Activated naive CD4-positive, alpha-beta T cell treated with anti-CD3 and anti-CD28 coated beads for 36 hours (primary cell): ENCODE results near the gene INSYN2A. TPM values are rescaled to one million over a fixed set of nuclear protein-coding genes. Genes with fewer than 3 reads are reported as not detected.

ENCODE experiments used
- CTCF ChIA-PET: fragments of 350-600 bp; sonication (Branson Sonifier 250); formaldehyde crosslinking; loops from one replicate; lab custom pipeline; 2021; ENCODE audit warnings: antibody characterized with exemption; lab: Charles Lee
- DNase-seq: peaks from one replicate; pipeline ENCODE4 v3.0.0-alpha.2; 2020
- H3K27ac Mint-ChIP-seq: one replicate; pipeline ENCODE4 v1.8.0; 2021; ENCODE audit warnings: mild to moderate bottlenecking, mixed read lengths
- H3K27me3 Mint-ChIP-seq: one replicate; pipeline ENCODE4 v1.8.0; 2021; ENCODE audit warnings: low read depth, mixed read lengths
- H3K36me3 Mint-ChIP-seq: one replicate; pipeline ENCODE4 v1.8.0; 2021; ENCODE audit warnings: low read depth, mixed read lengths
- H3K4me1 Mint-ChIP-seq: one replicate; pipeline ENCODE4 v1.8.0; 2021; ENCODE audit warnings: low read depth, mixed read lengths
- H3K4me3 Mint-ChIP-seq: one replicate; pipeline ENCODE4 v1.8.0; 2021; ENCODE audit warnings: mild to moderate bottlenecking, moderate library complexity, mixed read lengths
- H3K9me3 Mint-ChIP-seq: one replicate; pipeline ENCODE4 v1.8.0; 2021; ENCODE audit warnings: mixed read lengths
- intact Hi-C: fragments of 100-400 bp; cut with micrococcal nuclease; formaldehyde crosslinking; loops from one replicate; pipeline ENCODE4 v1.15.1; 2023
- total RNA-seq, 2 experiments: library from RNA; stranded (reverse); gene quantifications; one replicate each; pipeline ENCODE4 v1.2.3, GENCODE V29; 2021

Gene INSYN2A, protein sequence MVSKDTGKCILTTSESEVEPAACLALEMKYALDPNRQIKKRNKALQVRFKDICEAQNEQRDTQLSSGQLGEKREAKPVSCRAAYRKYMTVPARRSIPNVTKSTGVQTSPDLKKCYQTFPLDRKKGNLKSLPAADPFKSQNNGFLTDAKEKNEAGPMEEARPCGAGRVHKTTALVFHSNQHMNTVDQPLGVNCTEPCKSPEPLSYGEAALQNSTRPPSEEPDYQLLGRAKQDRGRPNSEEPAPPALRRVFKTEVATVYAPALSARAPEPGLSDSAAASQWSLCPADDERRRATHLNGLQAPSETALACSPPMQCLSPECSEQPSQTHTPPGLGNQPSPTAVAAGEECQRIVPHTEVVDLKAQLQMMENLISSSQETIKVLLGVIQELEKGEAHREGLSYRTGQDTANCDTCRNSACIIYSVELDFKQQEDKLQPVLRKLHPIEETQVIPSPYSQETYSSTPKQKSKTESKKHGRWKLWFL
- not detected for total RNA-seq

DNA sequence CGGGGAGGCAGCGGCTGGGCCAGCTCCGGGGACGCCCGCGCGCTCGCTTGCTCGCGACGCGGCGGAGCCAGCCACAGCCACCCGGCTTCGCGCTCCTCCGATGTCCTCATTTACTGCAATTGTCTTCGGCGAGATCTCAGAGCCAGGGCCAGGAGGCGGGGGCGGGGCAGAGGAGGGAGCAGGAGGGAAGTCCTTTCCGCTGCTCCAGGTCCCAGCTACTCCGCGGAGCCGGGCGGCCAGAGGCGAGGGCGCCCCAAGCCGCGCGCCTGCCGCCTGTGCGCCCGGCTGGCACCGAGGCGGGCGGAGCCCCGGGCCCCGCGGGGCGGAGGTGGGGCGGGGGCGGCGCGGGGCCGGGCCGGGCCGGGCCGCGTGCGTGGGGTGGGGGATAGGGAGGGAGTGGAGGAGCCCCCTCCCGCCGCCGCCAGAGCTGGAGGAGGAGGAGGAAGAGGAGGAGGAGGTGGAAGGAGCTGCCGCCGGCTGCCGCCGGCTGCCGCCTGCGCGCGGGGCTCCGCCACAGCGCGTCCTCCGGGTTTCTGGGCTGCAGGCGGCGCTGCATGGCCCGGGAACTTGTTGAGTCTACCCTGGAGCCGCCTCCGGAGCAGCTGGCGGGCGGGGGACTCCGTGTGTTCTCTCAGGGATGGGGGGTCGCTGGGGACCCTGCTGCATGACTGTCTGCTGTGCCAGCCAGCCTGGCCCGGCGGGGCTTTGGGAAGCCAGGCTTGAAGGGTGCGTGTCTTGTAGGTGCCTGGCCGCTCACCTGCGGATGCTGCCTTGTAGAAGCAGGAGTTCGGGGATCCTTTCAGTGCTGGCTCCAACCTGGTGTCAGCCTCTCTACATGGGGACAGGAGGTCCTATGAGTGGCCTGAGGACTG, at the start of gene INSYN2A:
Gene INSYN2A (minus strand): TSS at position 310 of the 872 bp plus-strand sequence. CDS start 20,196 bp downstream, outside the sequence.
- H3K27ac Mint-ChIP-seq, result no peak within 1 kb of the TSS
- no peaks in the 10 kb centered on the region for H3K36me3 Mint-ChIP-seq
- intact Hi-C loops, result no loop called here
- CTCF ChIA-PET, result no interaction called here
- H3K27me3 Mint-ChIP-seq, result peaks cover 45% of the 10 kb centered on the region
- DNase-seq, result no peak
- H3K4me1 Mint-ChIP-seq, result peaks cover 2% of the 10 kb centered on the region
- no peaks in the 10 kb centered on the region for H3K9me3 Mint-ChIP-seq
- H3K4me3 Mint-ChIP-seq, result no peak within 1 kb of the TSS

DNA sequence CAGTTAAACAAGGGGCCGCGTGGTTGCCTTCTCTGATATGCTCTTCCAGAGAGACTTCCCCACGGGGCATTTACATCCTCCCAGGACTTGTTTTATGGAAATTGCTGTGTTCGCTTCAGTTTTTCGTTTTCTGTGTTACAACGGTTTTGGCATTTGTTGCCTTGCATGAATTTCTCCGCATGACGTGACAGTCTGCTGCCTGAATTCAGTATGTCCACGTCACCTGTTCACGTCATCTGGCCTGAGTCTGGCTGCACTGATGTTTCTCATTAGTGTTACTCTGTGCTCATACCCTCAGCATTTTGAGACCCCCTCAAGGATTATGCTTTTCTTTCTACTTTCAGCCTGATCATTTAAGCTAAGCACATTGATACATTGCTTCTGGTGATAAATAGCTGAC, 49.1 kb upstream of the INSYN2A start:
- intact Hi-C loops, result loop anchor here (2.0 to 10.0 kb wide), 2 partner anchors 329 to 609 kb away; no protein-coding TSS in a partner anchor
- CTCF ChIA-PET, result no interaction called here
- Mint-ChIP-seq H3K4me1 (no peaks in the 10 kb centered on the region), H3K4me3 (no peak overlapping the region), H3K27me3 (peaks cover 19% of the 10 kb centered on the region), H3K27ac (no peak overlapping the region), H3K36me3 (no peaks in the 10 kb centered on the region), H3K9me3 (no peaks in the 10 kb centered on the region)
- no peak for DNase-seq

DNA sequence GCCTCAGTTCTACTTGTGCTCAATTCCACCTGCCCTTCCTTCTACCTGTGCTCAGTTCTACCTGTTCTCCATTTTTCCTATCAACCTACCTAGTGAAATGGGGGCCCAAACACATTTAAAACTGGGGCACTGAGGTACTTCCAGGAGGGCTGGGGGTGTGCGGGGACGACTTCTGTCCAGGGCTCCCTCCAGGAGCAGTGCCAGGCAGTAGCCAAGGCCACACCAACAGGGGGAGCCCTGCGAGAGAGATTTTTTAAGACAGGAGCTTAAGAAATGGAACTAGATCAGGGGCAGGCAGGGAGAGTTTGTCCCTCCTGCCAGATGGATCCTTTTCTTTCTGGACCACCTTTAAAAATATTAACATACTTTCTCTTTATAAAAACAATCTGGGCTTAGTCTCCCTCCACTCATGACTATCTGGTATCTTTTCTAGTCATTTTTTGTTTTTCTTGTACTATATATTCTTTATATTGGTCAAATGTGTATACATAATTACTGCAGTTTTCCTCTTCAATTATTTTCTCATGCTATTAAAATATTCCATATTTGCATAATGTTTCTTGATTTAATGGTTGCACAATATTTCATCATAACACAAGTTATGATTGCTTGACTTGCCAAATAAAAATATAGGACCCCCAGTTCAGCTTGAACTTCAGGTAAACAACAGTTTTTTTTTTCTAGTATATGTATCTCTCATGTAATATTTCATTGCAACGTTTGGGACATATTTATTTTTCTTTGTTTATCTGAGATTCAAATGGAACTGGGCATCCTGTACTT, 47.3 kb upstream of the INSYN2A start:
- intact Hi-C loops, result loop anchor here (1.0 to 10.0 kb wide), 3 partner anchors 110 to 611 kb away; no protein-coding TSS in a partner anchor
- CTCF ChIA-PET, result interaction anchor here (1.2 kb wide), 1 partner anchor 20 kb away, joined by 5 read pairs; no protein-coding TSS in a partner anchor
- Mint-ChIP-seq H3K36me3 (no peaks in the 10 kb centered on the region), H3K4me3 (no peak overlapping the region), H3K4me1 (no peaks in the 10 kb centered on the region), H3K27me3 (peaks cover 13% of the 10 kb centered on the region), H3K9me3 (no peaks in the 10 kb centered on the region), H3K27ac (no peak overlapping the region)
- peak; percentile 57 for DNase-seq

DNA sequence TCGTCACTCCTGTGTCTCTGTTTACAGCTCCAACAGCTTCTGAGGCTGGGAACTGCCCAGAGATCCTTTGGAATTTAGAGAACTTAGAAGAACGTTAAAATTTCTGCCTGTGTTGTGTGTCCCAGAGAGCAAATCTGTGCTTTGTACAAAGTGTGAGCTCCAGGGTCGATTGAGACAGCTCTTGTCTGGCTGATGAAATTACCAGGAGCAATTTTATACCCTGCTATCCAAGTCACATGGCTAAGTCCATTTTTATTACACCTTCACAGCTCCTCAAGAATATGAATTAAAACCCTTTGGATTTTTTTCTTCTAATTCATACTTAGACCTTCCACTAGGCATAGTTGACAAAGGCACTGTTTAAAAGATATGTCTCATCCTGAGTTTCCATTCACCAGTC, 46.5 kb upstream of the INSYN2A start:
- no peak overlapping the region for H3K4me3 Mint-ChIP-seq
- intact Hi-C loops, result loop anchor here (1.0 to 10.0 kb wide), 2 partner anchors 110 to 332 kb away; no protein-coding TSS in a partner anchor
- peaks cover 11% of the 10 kb centered on the region for H3K27me3 Mint-ChIP-seq
- CTCF ChIA-PET, result interaction anchor here (1.2 kb wide), 1 partner anchor 19 kb away, joined by 5 read pairs; no protein-coding TSS in a partner anchor
- no peaks in the 10 kb centered on the region for H3K4me1 Mint-ChIP-seq
- H3K36me3 Mint-ChIP-seq, result no peaks in the 10 kb centered on the region
- no peak for DNase-seq
- H3K27ac Mint-ChIP-seq, result no peak overlapping the region
- no peaks in the 10 kb centered on the region for H3K9me3 Mint-ChIP-seq

DNA sequence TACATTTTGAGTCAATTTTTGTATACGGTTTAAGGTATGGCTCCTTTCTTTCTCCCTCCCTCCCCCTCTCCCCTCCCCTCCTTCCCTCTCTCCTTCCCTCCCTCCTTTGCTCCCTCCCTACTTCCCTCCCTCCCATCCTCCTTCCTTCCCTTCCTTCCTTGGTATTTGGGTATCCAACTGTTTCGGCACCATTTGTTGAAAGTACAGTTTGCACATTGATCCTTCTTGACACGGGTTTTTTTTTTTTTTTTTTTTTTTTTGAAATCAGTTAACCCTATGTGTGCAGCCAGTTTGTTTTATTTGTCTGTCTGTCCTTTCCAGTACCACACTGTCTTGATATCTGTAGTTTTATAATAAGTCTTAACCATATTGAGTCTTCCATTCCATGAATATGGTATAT, 39.9 kb upstream of the INSYN2A start:
- Mint-ChIP-seq H3K27me3 (peaks cover 6% of the 10 kb centered on the region), H3K9me3 (no peaks in the 10 kb centered on the region), H3K27ac (no peak overlapping the region), H3K36me3 (no peaks in the 10 kb centered on the region), H3K4me1 (no peaks in the 10 kb centered on the region), H3K4me3 (no peak overlapping the region)
- CTCF ChIA-PET, result no interaction called here
- intact Hi-C loops, result no loop called here
- DNase-seq, result no peak

DNA sequence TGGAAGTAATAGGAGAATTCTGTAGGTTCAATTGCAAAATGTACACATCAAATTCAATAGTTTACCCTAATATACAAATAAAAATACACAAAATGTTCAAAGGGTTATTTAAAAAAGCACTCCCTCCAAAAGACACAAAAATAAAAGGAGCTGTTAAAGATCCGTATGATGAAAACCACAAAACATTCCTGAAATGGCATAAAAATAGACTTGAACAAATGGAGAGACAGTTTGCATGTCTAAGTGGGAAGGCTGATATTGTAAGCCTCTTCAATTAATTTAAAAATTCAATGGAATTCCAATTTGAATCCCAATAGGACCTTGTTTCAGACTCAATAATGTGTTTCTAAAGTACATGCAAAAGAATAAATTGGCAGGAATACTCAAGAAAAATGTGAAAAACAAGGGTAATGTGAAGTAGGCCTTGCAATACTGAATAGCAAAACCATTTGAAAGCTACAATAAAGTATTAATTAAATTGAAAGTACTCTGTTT, 38.0 kb upstream of the INSYN2A start:
- DNase-seq, result no peak
- Mint-ChIP-seq H3K4me3 (no peak overlapping the region), H3K27me3 (peaks cover 6% of the 10 kb centered on the region), H3K27ac (no peak overlapping the region), H3K4me1 (no peaks in the 10 kb centered on the region), H3K9me3 (no peaks in the 10 kb centered on the region), H3K36me3 (no peaks in the 10 kb centered on the region)
- intact Hi-C loops, result no loop called here
- CTCF ChIA-PET, result no interaction called here

DNA sequence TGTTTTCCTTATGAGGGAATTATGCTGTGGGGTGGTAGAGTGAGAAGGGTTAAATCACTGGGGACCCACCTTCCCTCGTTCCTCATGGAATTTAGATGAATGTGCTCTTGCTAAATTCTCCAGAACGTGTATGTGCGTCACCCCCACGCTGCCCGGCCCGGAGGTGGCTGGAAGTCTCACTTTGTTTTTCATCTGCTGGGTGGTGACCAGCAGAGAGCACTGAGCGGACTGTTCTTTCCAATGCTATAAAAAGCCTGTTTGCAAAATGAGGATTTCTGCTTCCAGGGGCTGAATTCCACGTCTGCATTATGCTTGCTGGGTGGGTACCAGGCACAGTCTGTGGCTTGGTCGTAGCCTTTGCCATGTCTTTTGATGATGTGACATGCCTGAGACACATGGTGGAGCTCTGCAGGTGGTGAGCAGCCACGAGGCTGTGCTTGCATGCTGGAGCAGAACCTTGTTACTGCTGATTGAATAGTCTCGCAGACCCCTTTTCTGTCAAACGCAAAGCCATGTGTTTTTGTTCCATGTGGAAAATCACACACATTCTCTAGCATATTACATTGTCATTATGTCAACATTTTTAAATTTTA, 31.9 kb upstream of the INSYN2A start:
- CTCF ChIA-PET, result no interaction called here
- Mint-ChIP-seq H3K27ac (no peak overlapping the region), H3K9me3 (no peaks in the 10 kb centered on the region), H3K4me1 (no peaks in the 10 kb centered on the region), H3K36me3 (no peaks in the 10 kb centered on the region), H3K4me3 (no peak overlapping the region), H3K27me3 (peaks cover 6% of the 10 kb centered on the region)
- DNase-seq, result no peak
- intact Hi-C loops, result no loop called here

DNA sequence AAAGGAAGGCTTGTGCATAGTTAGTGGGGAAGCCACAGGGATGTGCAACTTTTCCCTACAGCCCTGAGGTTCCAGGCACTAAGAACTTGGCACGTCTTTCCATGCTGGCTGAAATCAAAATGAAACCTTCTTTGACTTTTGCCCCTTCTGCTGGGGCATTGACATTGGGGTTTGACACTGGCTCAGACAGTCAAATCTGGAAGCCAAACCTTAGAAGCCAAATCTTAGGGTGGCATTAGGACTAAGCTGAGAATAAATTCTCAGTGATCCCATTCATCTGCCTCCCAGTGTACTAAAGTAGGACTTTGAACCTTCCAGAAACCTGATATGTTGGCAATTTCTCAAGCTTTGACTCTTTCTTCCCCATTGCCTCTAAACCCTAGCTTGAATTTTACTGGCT, 31.3 kb upstream of the INSYN2A start:
- peaks cover 6% of the 10 kb centered on the region for H3K27me3 Mint-ChIP-seq
- intact Hi-C loops, result no loop called here
- H3K4me1 Mint-ChIP-seq, result no peaks in the 10 kb centered on the region
- no peak for DNase-seq
- CTCF ChIA-PET, result no interaction called here
- no peak overlapping the region for H3K27ac Mint-ChIP-seq
- H3K36me3 Mint-ChIP-seq, result no peaks in the 10 kb centered on the region
- no peak overlapping the region for H3K4me3 Mint-ChIP-seq
- no peaks in the 10 kb centered on the region for H3K9me3 Mint-ChIP-seq

DNA sequence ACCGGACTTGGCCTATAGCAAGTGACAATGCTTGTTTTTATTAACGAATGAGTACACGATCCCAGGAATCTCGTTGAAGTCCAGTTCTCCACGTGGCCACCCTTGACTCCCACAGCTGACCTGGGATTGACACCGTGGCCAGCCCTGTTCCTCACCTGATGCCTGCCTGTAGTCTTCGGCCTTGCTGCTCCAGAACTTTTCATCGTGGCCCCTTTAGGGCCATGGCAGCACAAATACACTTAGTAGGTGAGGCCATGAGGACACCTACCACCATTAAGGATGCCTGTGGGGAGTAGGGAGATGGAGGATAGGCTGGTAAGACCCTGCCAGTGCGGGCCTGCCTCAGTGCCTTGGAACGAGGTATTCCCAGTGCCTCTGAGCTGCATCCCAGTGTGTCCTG, 30.6 kb upstream of the INSYN2A start:
- CTCF ChIA-PET, result no interaction called here
- Mint-ChIP-seq H3K4me3 (no peak overlapping the region), H3K36me3 (no peaks in the 10 kb centered on the region), H3K4me1 (no peaks in the 10 kb centered on the region), H3K9me3 (no peaks in the 10 kb centered on the region), H3K27me3 (peaks cover 5% of the 10 kb centered on the region), H3K27ac (no peak overlapping the region)
- intact Hi-C loops, result no loop called here
- no peak for DNase-seq

DNA sequence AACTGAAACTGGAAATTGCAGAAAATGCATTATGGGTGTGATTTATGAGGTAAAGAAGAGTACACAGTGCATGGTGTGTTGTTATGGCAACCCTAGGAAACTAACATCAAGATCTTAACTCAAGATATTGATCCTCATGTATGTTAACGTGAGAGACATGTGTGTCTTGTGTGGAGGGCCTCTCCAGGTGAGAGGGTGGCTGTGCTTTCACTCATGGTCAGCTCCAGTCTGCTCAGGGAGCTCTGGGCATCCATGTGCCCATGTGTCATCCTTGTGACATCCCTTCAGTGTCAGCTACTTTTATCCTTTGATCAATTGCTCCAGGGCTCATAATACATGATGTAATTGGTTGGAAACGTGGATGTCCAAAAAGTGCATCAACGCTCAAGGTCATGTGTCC, 24.9 kb upstream of the INSYN2A start:
- CTCF ChIA-PET, result no interaction called here
- intact Hi-C loops, result no loop called here
- peaks cover 3% of the 10 kb centered on the region for H3K9me3 Mint-ChIP-seq
- peaks cover 11% of the 10 kb centered on the region for H3K27me3 Mint-ChIP-seq
- H3K4me1 Mint-ChIP-seq, result no peaks in the 10 kb centered on the region
- no peak overlapping the region for H3K27ac Mint-ChIP-seq
- no peaks in the 10 kb centered on the region for H3K36me3 Mint-ChIP-seq
- no peak overlapping the region for H3K4me3 Mint-ChIP-seq
- no peak for DNase-seq

DNA sequence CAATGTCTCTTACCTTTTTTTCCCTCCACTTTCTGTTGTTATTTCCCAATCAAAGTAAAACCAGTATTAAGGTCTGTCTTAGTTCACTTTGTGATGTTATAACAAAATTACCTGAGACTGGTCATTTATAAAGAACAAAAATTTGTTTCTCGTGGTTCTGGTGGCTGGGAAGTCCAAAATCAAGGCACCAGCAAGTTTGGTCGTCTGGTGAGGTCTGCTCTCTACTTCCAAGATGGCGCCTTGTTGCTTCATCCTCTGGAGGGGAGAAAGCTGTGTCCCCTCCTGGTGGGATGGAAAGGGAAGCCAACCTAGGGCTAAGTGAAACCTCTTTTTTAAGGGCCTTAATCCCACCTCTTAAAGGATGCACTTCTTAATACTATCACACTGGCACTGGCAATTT, 22.3 kb upstream of the INSYN2A start:
- no peaks in the 10 kb centered on the region for H3K36me3 Mint-ChIP-seq
- intact Hi-C loops, result no loop called here
- no peak for DNase-seq
- H3K9me3 Mint-ChIP-seq, result peaks cover 3% of the 10 kb centered on the region
- no peaks in the 10 kb centered on the region for H3K4me1 Mint-ChIP-seq
- CTCF ChIA-PET, result no interaction called here
- peaks cover 13% of the 10 kb centered on the region for H3K27me3 Mint-ChIP-seq
- no peak overlapping the region for H3K4me3 Mint-ChIP-seq
- H3K27ac Mint-ChIP-seq, result no peak overlapping the region
